Measurements from ENCODE around the gene TNIK.
"Not testable (repeated sequence)": the region's sequence is repeated elsewhere in the genome, so short reads cannot be mapped to it uniquely, and the experiment has no call there.

The TNIK gene

DNA sequence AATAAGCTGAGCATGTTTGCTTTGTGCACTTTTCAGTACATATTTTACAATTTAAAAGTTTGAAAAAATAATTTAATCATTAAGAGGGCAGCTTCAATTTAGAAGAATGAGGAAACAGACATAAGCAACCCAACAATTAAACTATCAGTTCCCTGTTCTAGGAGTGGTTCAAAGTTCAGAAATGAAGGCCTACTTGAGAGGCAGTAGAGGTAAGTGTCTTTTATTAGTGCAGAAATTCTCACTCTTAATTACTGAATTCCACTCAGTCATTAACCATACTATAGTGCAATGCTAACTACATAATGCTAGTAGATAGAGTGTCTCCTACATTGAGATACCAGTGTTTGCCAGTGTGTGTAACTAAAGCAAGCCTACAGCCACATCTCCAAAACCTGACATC, 73.1 kb downstream of the TNIK start:
- Histone ChIP-seq H3K27ac (no peak overlapping the region), H3K9me3 (peaks cover 0 to 3% (median 0%) of the 10 kb centered on the region in 3 donors), H3K4me3 (no peak overlapping the region), H3K36me3 (no peaks in the 10 kb centered on the region), H3K4me1 (peaks cover 0 to 24% (median 10%) of the 10 kb centered on the region in 4 donors), H3K27me3 (no peaks in the 10 kb centered on the region)
- no peak for DNase-seq
- intact Hi-C loops (cut with DNase I; ENCODE audit: low total_unique reads), result no loop called here
- TF ChIP-seq, protein P1, sequence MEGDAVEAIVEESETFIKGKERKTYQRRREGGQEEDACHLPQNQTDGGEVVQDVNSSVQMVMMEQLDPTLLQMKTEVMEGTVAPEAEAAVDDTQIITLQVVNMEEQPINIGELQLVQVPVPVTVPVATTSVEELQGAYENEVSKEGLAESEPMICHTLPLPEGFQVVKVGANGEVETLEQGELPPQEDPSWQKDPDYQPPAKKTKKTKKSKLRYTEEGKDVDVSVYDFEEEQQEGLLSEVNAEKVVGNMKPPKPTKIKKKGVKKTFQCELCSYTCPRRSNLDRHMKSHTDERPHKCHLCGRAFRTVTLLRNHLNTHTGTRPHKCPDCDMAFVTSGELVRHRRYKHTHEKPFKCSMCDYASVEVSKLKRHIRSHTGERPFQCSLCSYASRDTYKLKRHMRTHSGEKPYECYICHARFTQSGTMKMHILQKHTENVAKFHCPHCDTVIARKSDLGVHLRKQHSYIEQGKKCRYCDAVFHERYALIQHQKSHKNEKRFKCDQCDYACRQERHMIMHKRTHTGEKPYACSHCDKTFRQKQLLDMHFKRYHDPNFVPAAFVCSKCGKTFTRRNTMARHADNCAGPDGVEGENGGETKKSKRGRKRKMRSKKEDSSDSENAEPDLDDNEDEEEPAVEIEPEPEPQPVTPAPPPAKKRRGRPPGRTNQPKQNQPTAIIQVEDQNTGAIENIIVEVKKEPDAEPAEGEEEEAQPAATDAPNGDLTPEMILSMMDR (IDR thresholded peaks at IDR 0.05), result no peak

DNA sequence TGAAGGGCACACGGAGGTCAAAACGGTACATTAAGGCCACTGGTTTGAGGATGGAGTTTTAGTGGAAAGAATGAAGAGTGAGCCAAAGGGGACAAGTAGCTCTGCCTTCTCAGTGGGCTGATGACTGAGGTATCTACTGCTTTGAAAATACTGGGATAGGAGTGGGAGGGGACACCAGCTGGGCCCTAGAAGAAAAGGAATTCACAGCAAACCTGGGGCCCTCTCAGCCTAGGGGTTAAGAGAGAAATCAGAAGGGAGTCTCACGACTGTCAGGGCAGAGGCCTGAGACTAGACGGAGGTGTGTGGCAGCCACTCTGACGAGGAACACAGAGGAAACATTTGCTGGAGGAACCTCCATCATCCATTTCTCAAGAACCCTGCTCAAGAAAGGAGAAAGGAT, 75.1 kb downstream of the TNIK start:
- Histone ChIP-seq H3K36me3 (no peaks in the 10 kb centered on the region), H3K27me3 (no peaks in the 10 kb centered on the region), H3K27ac (no peak overlapping the region), H3K4me1 (peaks cover 0 to 24% (median 10%) of the 10 kb centered on the region in 4 donors), H3K9me3 (no peaks in the 10 kb centered on the region), H3K4me3 (no peak overlapping the region)
- no peak for DNase-seq
- TF ChIP-seq, protein P1 (IDR thresholded peaks at IDR 0.05), result no peak
- intact Hi-C loops (cut with DNase I; ENCODE audit: low total_unique reads), result no loop called here

DNA sequence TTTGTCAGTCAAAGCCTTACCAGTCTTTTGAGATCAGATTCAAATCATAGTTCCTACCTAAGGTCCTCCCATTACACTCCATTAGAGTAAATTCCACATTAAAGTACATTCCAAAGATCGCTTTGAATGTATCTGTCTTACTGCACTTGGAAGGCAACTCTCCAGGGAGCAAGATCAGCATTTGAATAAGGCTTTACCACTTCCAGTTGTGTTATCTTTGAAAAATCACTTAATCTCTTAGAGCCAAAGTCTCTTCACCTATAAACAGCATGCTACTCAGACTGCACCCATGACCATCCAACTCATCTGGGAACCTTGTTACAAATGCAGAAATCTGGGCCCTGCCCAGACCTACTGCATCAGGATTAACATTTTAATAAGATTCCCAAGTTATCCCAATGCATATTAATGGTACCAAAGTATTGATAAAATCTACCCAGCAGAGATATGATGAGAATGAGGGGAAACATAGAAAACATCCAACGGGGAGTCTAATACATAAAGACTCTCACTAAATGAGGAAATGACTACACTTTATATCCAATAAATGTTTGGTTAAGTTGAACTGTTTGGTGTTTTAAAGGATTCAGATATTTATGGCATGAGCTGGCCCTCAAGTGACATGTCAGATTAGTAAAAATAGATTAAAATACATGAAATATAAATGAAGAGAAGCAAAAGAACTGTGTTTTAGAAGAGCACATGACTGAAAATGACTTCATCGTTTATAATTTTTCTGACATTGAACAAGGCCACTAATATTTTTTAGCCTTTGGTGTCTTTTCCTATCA, 75.9 kb downstream of the TNIK start:
- intact Hi-C loops (cut with DNase I; ENCODE audit: low total_unique reads), result no loop called here

DNA sequence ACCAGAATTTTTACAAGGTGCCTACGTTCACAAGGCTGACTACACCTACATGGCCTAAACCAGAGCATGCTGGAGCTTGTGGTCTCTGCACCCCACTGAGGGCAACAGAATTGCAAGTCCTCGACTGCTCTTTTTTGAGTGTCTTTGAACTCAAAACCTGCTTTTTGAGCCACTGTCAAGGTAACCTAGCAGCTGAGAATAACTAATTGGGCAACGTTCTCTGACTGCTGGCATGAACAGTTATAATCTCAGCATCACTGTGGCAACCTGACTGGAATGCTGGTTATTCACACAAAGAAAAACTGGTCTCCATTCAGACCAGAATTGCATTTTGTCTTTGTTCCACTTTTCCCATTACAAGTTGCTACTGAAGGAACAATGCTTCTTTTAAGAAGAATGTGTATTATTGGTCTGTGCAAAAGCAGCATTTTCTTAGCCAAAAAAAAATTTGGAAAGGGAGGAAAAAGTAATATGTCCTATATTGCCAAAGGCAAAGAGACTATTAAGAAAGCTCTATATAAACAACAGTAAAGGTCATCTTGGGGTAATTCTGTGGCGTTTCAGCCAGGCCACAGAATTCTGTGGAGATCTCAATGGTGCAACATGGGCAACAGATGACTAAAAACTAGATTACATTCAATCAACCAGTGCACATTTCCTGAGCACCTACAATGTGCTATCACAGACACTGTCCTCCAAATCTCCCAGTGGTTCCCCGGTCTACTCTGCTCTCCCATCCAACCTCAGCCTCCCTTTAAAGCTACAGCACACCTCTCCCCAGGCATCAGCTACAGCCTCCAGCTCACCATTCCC, 76.8 kb downstream of the TNIK start:
- H3K36me3 ChIP-seq, result no peaks in the 10 kb centered on the region
- H3K27ac ChIP-seq, result no peak overlapping the region
- H3K4me3 ChIP-seq, result no peak overlapping the region
- TF ChIP-seq, protein P1 (IDR thresholded peaks at IDR 0.05), result no peak
- no peaks in the 10 kb centered on the region for H3K27me3 ChIP-seq
- DNase-seq, result no peak
- H3K9me3 ChIP-seq, result no peaks in the 10 kb centered on the region
- intact Hi-C loops (cut with DNase I; ENCODE audit: low total_unique reads), result no loop called here
- H3K4me1 ChIP-seq, result peaks cover 0 to 24% (median 10%) of the 10 kb centered on the region in 4 donors

More for the DNA sequence above, 75.9 kb downstream of the TNIK start:
- no peak for DNase-seq
- Histone ChIP-seq H3K9me3 (no peaks in the 10 kb centered on the region), H3K36me3 (no peaks in the 10 kb centered on the region), H3K27ac (no peak overlapping the region), H3K4me1 (peaks cover 0 to 24% (median 10%) of the 10 kb centered on the region in 4 donors), H3K4me3 (no peak overlapping the region), H3K27me3 (no peaks in the 10 kb centered on the region)
- TF ChIP-seq, protein P1 (IDR thresholded peaks at IDR 0.05), result no peak

DNA sequence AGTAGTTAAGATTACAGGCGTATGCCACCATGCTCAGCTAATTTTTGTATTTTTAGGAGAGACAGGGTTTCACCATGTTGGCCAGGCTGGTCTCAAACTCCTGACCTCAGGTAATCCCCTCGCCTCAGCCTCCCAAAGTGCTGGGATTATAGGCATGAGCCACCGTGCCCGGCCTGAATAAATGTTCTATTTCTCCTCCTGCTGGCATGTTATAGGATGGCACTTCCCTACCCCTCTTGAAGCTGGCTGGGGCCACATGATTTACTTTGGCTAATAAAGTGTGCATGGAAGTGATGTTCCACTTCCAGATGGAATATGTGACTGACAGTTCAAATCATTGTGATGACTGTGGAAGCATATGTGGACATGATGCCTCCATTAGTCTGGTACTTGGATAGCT, 77.9 kb downstream of the TNIK start:
- H3K4me3 ChIP-seq; H3K36me3 ChIP-seq; intact Hi-C loops (cut with DNase I; ENCODE audit: low total_unique reads); H3K9me3 ChIP-seq; H3K27me3 ChIP-seq; H3K27ac ChIP-seq; DNase-seq: not testable (repeated sequence)
- peaks cover 0 to 24% (median 10%) of the 10 kb centered on the region in 4 donors for H3K4me1 ChIP-seq

Measured in tibial artery (tissue), 4 donors.